Gastroesophageal sphincter (tissue), 4 donors: ENCODE data around the gene VWA3B. TPM values are rescaled to one million over a fixed set of nuclear protein-coding genes. Genes with fewer than 3 reads are reported as not detected.
"Not testable (repeated sequence)": the region's sequence is repeated elsewhere in the genome, so short reads cannot be mapped to it uniquely, and the experiment has no call there.

ENCODE experiments used
- ATAC-seq: fragments of 150-250 bp; one replicate; pipeline ENCODE4 v1.9.1; 2016; ENCODE audit warnings: mild to moderate bottlenecking, moderate library complexity
- H3K27ac ChIP-seq, 4 donors: fragments of 200-600 bp; sonication (generic) in 3 of 4; 1 replicate in 3 of 4; 2 replicates in 1 of 4; pipeline ENCODE4 v1.5.1; 2016 to 2019
- H3K27me3 ChIP-seq: fragments of 200-600 bp; sonication (generic); one replicate; pipeline ENCODE4 v1.5.1; 2019
- H3K36me3 ChIP-seq, 2 donors: fragments of 200-600 bp; sonication (generic); one replicate each; pipeline ENCODE4 v1.5.1; 2019; ENCODE audit warnings: control low read depth in 1 of 2
- H3K4me1 ChIP-seq, 3 donors: fragments of 200-600 bp; sonication (generic); 1 replicate in 2 of 3; 2 replicates in 1 of 3; pipeline ENCODE4 v1.5.1; 2016 to 2019; ENCODE audit warnings: control low read depth in 2 of 3
- H3K4me3 ChIP-seq, 2 donors: fragments of 200-600 bp; sonication (generic); one replicate each; pipeline ENCODE4 v1.5.1; 2019; ENCODE audit warnings: mild to moderate bottlenecking in 1 of 2, moderate library complexity in 1 of 2
- H3K9me3 ChIP-seq, 3 donors: fragments of 200-600 bp; sonication (generic); one replicate each; pipeline ENCODE4 v1.5.1; 2017 to 2019; ENCODE audit warnings: control low read depth in 2 of 3
- CTCF ChIP-seq, 4 experiments: fragments of 200-600 bp in 2 of 4; fragments of 450-650 bp in 2 of 4; sonication (generic) in 1 of 4; IDR thresholded peaks; one replicate each; pipeline ENCODE4 v1.5.1; 2017 to 2019; ENCODE audit warnings: antibody characterized with exemption in 4 of 4, mild to moderate bottlenecking in 2 of 4, moderate library complexity in 2 of 4
- EP300 ChIP-seq: sonication (generic); formaldehyde crosslinking; IDR thresholded peaks from one replicate; pipeline ENCODE4 v1.6.1; 2017; ENCODE audit warnings: antibody characterized with exemption, mild to moderate bottlenecking
- POLR2A ChIP-seq, 2 donors: fragments of 450-650 bp; IDR thresholded peaks; one replicate each; pipeline ENCODE4 v1.6.1; 2017; ENCODE audit warnings: antibody characterized with exemption in 2 of 2, mild to moderate bottlenecking in 2 of 2, moderate library complexity in 1 of 2
- POLR2AphosphoS5 ChIP-seq: sonication (generic); formaldehyde crosslinking; IDR thresholded peaks from one replicate; pipeline ENCODE4 v1.6.1; 2017; ENCODE audit warnings: antibody characterized with exemption
- WGBS, 2 donors: methylation state at CpG; one replicate each; pipeline ENCODE4 v1.1.5; 2018; ENCODE audit warnings: low coverage in 1 of 2; 5-methylcytosine and 5-hydroxymethylcytosine counted together
- total RNA-seq, 4 donors: library from RNA; depleted of rRNA; stranded (reverse); fragments of >200 nt; gene quantifications; one replicate each; pipeline ENCODE4 v1.1.0, GENCODE V29; 2016

VWA3B gene
- total RNA-seq, 4 donors from 2014 or later, result not detected

GRCh38 chr2:98300141-98300874 is 213.3 kb downstream of the VWA3B start:
- peaks cover 5% of the 10 kb centered on the region for H3K27me3 ChIP-seq
- no peaks in the 10 kb centered on the region for H3K9me3 ChIP-seq
- no peak overlapping the region for H3K27ac ChIP-seq
- no peak for ATAC-seq
- TF ChIP-seq CTCF (IDR thresholded peaks at IDR 0.05), result no peak
- TF ChIP-seq EP300, result no peak
- TF ChIP-seq POLR2AphosphoS5, result no peak
- no peak for TF ChIP-seq POLR2A (IDR thresholded peaks at IDR 0.05)
- H3K4me1 ChIP-seq, result no peaks in the 10 kb centered on the region
- no peaks in the 10 kb centered on the region for H3K36me3 ChIP-seq
- 45 to 79% methylated on average over 2 to 9 of the region's 12 CpGs for WGBS, 2 donors
- H3K4me3 ChIP-seq, result no peak overlapping the region

GRCh38 chr2:98301469-98301868 is 214.5 kb downstream of the VWA3B start:
- no peaks in the 10 kb centered on the region for H3K4me1 ChIP-seq
- 59 to 74% methylated on average over 5 of the region's 5 CpGs for WGBS, 2 donors
- no peaks in the 10 kb centered on the region for H3K9me3 ChIP-seq
- TF ChIP-seq CTCF (IDR thresholded peaks at IDR 0.05), result no peak
- ATAC-seq, result no peak
- no peak overlapping the region for H3K27ac ChIP-seq
- H3K4me3 ChIP-seq, result no peak overlapping the region
- peaks cover 5% of the 10 kb centered on the region for H3K27me3 ChIP-seq
- no peaks in the 10 kb centered on the region for H3K36me3 ChIP-seq

- H3K36me3 ChIP-seq, ATAC-seq, H3K27ac ChIP-seq, H3K4me1 ChIP-seq, H3K4me3 ChIP-seq, H3K9me3 ChIP-seq: not testable (repeated sequence)
- H3K27me3 ChIP-seq, result peaks cover 13% of the 10 kb centered on the region
- 60 to 74% methylated on average over 8 to 9 of the region's 9 CpGs for WGBS, 2 donors
Observed at GRCh38 chr2:98307131-98307696, 220.2 kb downstream of the VWA3B start.

- TF ChIP-seq CTCF (IDR thresholded peaks at IDR 0.05) (no peak), POLR2A (IDR thresholded peaks at IDR 0.05) (no peak), EP300 (no peak), POLR2AphosphoS5 (no peak)
- Histone ChIP-seq H3K9me3 (no peaks in the 10 kb centered on the region), H3K27ac (no peak overlapping the region), H3K27me3 (peaks cover 13% of the 10 kb centered on the region), H3K4me3 (no peak overlapping the region), H3K36me3 (no peaks in the 10 kb centered on the region), H3K4me1 (no peaks in the 10 kb centered on the region)
- ATAC-seq, result no peak
- WGBS, 2 donors, result 50 to 54% methylated on average over 5 to 8 of the region's 8 CpGs
Observed at GRCh38 chr2:98308068-98308467, 221.1 kb downstream of the VWA3B start.

GRCh38 chr2:98308532-98308931 is 221.6 kb downstream of the VWA3B start:
- no peak for ATAC-seq
- H3K9me3 ChIP-seq, result no peaks in the 10 kb centered on the region
- TF ChIP-seq POLR2AphosphoS5 (no peak), EP300 (no peak), POLR2A (IDR thresholded peaks at IDR 0.05) (no peak), CTCF (IDR thresholded peaks at IDR 0.05) (no peak)
- no peak overlapping the region for H3K4me3 ChIP-seq
- no peaks in the 10 kb centered on the region for H3K36me3 ChIP-seq
- WGBS, 2 donors, result 60 to 93% methylated on average over 1 to 2 of the region's 4 CpGs
- no peaks in the 10 kb centered on the region for H3K4me1 ChIP-seq
- no peak overlapping the region for H3K27ac ChIP-seq
- H3K27me3 ChIP-seq, result peaks cover 13% of the 10 kb centered on the region
